ENCODE results near the gene DSCAM.

The DSCAM gene

GRCh38 chr21:40531431-40532110, 315.4 kb downstream of the DSCAM start:
- Histone ChIP-seq H3F3A (ENCODE audit: insufficient read depth) (no peaks in the 10 kb centered on the region), H3K4me3 (ENCODE audit: insufficient read depth, low read length, poor library complexity, severe bottlenecking) (no peak overlapping the region), H3K9me2 (replicated peaks; ENCODE audit: insufficient read depth, low read length) (no peaks in the 10 kb centered on the region), H4K20me1 (ENCODE audit: low read depth, low read length) (no peaks in the 10 kb centered on the region), H3K27me3 (ENCODE audit: low read length) (no peaks in the 10 kb centered on the region), H3K79me2 (ENCODE audit: insufficient read depth, low read length) (no peaks in the 10 kb centered on the region), H3K36me3 (ENCODE audit: low read length) (no peaks in the 10 kb centered on the region), H3K9me3 (ENCODE audit: insufficient read depth, low read length) (no peaks in the 10 kb centered on the region), H3K9ac (ENCODE audit: low read length) (no peak overlapping the region), H3K4me2 (ENCODE audit: low read depth, low read length, poor library complexity, severe bottlenecking) (no peak overlapping the region), H3K27ac (ENCODE audit: low read depth, low read length) (no peak overlapping the region), H2AFZ (ENCODE audit: low read depth, low read length, severe bottlenecking) (no peak overlapping the region)
- TF ChIP-seq EZH2phosphoT487 (conservative IDR thresholded peaks at IDR 0.05; ENCODE audit: low read length) (no peak), CTCF (IDR thresholded peaks at IDR 0.05; ENCODE audit: insufficient read depth, low read length, poor library complexity, severe bottlenecking) (no peak)

- H3K4me3 ChIP-seq (ENCODE audit: insufficient read depth, low read length, poor library complexity, severe bottlenecking) = no peak overlapping the region
- H3K4me2 ChIP-seq (ENCODE audit: low read depth, low read length, poor library complexity, severe bottlenecking) = no peak overlapping the region
- H3K9ac ChIP-seq (ENCODE audit: low read length) = no peak overlapping the region
- H3F3A ChIP-seq (ENCODE audit: insufficient read depth) = no peaks in the 10 kb centered on the region
- TF ChIP-seq EZH2phosphoT487 (conservative IDR thresholded peaks at IDR 0.05; ENCODE audit: low read length) (no peak), CTCF (IDR thresholded peaks at IDR 0.05; ENCODE audit: insufficient read depth, low read length, poor library complexity, severe bottlenecking) (no peak)
- no peaks in the 10 kb centered on the region for H3K27me3 ChIP-seq (ENCODE audit: low read length)
- no peaks in the 10 kb centered on the region for H3K36me3 ChIP-seq (ENCODE audit: low read length)
- H2AFZ ChIP-seq (ENCODE audit: low read depth, low read length, severe bottlenecking) = no peak overlapping the region
- H4K20me1 ChIP-seq (ENCODE audit: low read depth, low read length) = no peaks in the 10 kb centered on the region
- no peak overlapping the region for H3K27ac ChIP-seq (ENCODE audit: low read depth, low read length)
- no peaks in the 10 kb centered on the region for H3K9me3 ChIP-seq (ENCODE audit: insufficient read depth, low read length)
- no peaks in the 10 kb centered on the region for H3K9me2 ChIP-seq (replicated peaks; ENCODE audit: insufficient read depth, low read length)
- no peaks in the 10 kb centered on the region for H3K79me2 ChIP-seq (ENCODE audit: insufficient read depth, low read length)
Observed at GRCh38 chr21:40531016-40531415, 315.9 kb downstream of the DSCAM start.

GRCh38 chr21:40517646-40518045, 329.3 kb downstream of the DSCAM start:
- Histone ChIP-seq H3K79me2 (ENCODE audit: insufficient read depth, low read length) (no peaks in the 10 kb centered on the region), H3K9me2 (replicated peaks; ENCODE audit: insufficient read depth, low read length) (no peaks in the 10 kb centered on the region), H3K4me3 (ENCODE audit: insufficient read depth, low read length, poor library complexity, severe bottlenecking) (no peak overlapping the region), H2AFZ (ENCODE audit: low read depth, low read length, severe bottlenecking) (no peak overlapping the region), H3K9me3 (ENCODE audit: insufficient read depth, low read length) (no peaks in the 10 kb centered on the region), H4K20me1 (ENCODE audit: low read depth, low read length) (no peaks in the 10 kb centered on the region), H3F3A (ENCODE audit: insufficient read depth) (no peaks in the 10 kb centered on the region), H3K9ac (ENCODE audit: low read length) (no peak overlapping the region), H3K27me3 (ENCODE audit: low read length) (no peaks in the 10 kb centered on the region), H3K36me3 (ENCODE audit: low read length) (no peaks in the 10 kb centered on the region), H3K27ac (ENCODE audit: low read depth, low read length) (no peak overlapping the region), H3K4me2 (ENCODE audit: low read depth, low read length, poor library complexity, severe bottlenecking) (no peak overlapping the region)
- TF ChIP-seq EZH2phosphoT487 (conservative IDR thresholded peaks at IDR 0.05; ENCODE audit: low read length) (no peak), CTCF (IDR thresholded peaks at IDR 0.05; ENCODE audit: insufficient read depth, low read length, poor library complexity, severe bottlenecking) (no peak)

Measured in SU-DHL-6 (cell line).